ENCODE data around the gene HAGH. TPM values are rescaled to one million over a fixed set of nuclear protein-coding genes. Genes with fewer than 3 reads are reported as not detected.

Gene HAGH
- total and polyA plus RNA-seq, 10 of the 15 experiments (the other 5 are each of a cell fraction or from before 2014, with no cell fraction given): 2.0 to 50.1 (median 22.4) TPM

DNA sequence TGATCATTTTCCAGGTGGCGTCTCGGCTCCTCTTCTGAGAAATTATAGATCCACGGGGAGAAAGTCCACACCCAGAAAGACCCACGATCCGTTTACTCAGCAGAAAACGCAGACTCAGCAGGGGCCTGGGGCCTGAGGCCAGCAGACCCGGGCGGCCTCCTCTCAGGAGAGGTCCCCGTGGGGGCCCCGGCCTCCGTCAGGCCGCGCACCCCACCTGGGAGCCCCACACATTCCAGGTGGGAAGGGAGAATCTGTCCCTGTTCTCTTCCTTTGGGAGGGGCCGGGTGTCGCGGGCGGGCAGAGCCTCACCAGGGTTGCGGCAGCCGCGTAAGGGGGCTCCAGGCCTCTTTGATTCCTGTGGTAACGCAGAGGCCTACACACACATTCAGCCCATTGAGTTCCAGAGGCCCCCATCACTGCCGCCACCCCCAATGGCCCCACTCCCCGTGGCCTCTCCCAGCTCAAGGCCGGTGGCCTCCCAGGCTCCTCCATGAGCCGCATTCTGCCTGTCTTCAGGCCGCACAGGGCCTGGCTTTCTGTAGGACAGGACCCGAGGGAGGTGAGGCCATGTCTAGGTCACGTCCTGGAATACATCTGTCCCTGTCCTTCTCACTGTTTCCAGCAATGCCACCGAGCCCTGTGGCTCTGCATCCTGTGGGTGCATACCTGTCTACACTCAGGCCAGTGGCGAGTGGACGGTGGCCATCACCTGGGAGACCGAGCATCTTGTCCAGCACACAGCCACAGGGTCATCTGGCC is 31.5 kb downstream of the HAGH start:
- ChIA-PET CTCF (no interaction called here), RAD21 (ENCODE audit: unreplicated experiment) (no interaction called here), POLR2A (no interaction called here), SMC1A (ENCODE audit: uncharacterized antibody, unreplicated experiment) (no interaction called here)
- H3K4me1 ChIP-seq (ENCODE audit: control insufficient read depth, insufficient read depth, low read length): no peaks in the 10 kb centered on the region
- H3K4me3 ChIP-seq: no peak overlapping the region
- no peak overlapping the region for H3K27ac ChIP-seq (ENCODE audit: control insufficient read depth, insufficient read depth)
- H3K4me2 ChIP-seq (ENCODE audit: control insufficient read depth, insufficient read depth): no peak overlapping the region
- no peaks in the 10 kb centered on the region for H3K79me2 ChIP-seq (ENCODE audit: control insufficient read depth, insufficient read depth, low read length)
- TF ChIP-seq RUNX3 (IDR thresholded peaks at IDR 0.05; ENCODE audit: low read length) (no peak), FOXM1 (IDR thresholded peaks at IDR 0.05; ENCODE audit: low read depth, low read length) (no peak), TCF12 (IDR thresholded peaks at IDR 0.05; ENCODE audit: low read depth, low read length) (no peak), KLF5 (IDR thresholded peaks at IDR 0.05; ENCODE audit: partially characterized antibody) (no peak), SMARCA5 (IDR thresholded peaks at IDR 0.05) (no peak), WRNIP1 (IDR thresholded peaks at IDR 0.05; ENCODE audit: borderline replicate concordance, low read depth, low read length) (no peak), EED (IDR thresholded peaks at IDR 0.05; ENCODE audit: low read depth) (no peak)
- TF ChIP-seq, protein P1, sequence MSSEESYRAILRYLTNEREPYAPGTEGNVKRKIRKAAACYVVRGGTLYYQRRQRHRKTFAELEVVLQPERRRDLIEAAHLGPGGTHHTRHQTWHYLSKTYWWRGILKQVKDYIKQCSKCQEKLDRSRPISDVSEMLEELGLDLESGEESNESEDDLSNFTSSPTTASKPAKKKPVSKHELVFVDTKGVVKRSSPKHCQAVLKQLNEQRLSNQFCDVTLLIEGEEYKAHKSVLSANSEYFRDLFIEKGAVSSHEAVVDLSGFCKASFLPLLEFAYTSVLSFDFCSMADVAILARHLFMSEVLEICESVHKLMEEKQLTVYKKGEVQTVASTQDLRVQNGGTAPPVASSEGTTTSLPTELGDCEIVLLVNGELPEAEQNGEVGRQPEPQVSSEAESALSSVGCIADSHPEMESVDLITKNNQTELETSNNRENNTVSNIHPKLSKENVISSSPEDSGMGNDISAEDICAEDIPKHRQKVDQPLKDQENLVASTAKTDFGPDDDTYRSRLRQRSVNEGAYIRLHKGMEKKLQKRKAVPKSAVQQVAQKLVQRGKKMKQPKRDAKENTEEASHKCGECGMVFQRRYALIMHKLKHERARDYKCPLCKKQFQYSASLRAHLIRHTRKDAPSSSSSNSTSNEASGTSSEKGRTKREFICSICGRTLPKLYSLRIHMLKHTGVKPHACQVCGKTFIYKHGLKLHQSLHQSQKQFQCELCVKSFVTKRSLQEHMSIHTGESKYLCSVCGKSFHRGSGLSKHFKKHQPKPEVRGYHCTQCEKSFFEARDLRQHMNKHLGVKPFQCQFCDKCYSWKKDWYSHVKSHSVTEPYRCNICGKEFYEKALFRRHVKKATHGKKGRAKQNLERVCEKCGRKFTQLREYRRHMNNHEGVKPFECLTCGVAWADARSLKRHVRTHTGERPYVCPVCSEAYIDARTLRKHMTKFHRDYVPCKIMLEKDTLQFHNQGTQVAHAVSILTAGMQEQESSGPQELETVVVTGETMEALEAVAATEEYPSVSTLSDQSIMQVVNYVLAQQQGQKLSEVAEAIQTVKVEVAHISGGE (CRISPR knock-in tag; IDR thresholded peaks at IDR 0.05): no peak
- TF ChIP-seq, protein P2, sequence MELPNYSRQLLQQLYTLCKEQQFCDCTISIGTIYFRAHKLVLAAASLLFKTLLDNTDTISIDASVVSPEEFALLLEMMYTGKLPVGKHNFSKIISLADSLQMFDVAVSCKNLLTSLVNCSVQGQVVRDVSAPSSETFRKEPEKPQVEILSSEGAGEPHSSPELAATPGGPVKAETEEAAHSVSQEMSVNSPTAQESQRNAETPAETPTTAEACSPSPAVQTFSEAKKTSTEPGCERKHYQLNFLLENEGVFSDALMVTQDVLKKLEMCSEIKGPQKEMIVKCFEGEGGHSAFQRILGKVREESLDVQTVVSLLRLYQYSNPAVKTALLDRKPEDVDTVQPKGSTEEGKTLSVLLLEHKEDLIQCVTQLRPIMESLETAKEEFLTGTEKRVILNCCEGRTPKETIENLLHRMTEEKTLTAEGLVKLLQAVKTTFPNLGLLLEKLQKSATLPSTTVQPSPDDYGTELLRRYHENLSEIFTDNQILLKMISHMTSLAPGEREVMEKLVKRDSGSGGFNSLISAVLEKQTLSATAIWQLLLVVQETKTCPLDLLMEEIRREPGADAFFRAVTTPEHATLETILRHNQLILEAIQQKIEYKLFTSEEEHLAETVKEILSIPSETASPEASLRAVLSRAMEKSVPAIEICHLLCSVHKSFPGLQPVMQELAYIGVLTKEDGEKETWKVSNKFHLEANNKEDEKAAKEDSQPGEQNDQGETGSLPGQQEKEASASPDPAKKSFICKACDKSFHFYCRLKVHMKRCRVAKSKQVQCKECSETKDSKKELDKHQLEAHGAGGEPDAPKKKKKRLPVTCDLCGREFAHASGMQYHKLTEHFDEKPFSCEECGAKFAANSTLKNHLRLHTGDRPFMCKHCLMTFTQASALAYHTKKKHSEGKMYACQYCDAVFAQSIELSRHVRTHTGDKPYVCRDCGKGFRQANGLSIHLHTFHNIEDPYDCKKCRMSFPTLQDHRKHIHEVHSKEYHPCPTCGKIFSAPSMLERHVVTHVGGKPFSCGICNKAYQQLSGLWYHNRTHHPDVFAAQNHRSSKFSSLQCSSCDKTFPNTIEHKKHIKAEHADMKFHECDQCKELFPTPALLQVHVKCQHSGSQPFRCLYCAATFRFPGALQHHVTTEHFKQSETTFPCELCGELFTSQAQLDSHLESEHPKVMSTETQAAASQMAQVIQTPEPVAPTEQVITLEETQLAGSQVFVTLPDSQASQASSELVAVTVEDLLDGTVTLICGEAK (IDR thresholded peaks at IDR 0.05; ENCODE audit: borderline replicate concordance): no peak
- TF ChIP-seq, protein P3, sequence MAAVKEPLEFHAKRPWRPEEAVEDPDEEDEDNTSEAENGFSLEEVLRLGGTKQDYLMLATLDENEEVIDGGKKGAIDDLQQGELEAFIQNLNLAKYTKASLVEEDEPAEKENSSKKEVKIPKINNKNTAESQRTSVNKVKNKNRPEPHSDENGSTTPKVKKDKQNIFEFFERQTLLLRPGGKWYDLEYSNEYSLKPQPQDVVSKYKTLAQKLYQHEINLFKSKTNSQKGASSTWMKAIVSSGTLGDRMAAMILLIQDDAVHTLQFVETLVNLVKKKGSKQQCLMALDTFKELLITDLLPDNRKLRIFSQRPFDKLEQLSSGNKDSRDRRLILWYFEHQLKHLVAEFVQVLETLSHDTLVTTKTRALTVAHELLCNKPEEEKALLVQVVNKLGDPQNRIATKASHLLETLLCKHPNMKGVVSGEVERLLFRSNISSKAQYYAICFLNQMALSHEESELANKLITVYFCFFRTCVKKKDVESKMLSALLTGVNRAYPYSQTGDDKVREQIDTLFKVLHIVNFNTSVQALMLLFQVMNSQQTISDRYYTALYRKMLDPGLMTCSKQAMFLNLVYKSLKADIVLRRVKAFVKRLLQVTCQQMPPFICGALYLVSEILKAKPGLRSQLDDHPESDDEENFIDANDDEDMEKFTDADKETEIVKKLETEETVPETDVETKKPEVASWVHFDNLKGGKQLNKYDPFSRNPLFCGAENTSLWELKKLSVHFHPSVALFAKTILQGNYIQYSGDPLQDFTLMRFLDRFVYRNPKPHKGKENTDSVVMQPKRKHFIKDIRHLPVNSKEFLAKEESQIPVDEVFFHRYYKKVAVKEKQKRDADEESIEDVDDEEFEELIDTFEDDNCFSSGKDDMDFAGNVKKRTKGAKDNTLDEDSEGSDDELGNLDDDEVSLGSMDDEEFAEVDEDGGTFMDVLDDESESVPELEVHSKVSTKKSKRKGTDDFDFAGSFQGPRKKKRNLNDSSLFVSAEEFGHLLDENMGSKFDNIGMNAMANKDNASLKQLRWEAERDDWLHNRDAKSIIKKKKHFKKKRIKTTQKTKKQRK (IDR thresholded peaks at IDR 0.05; ENCODE audit: low read depth, low read length): no peak
- H3K27me3 ChIP-seq (replicated peaks in 1 of 2; ENCODE audit: control insufficient read depth in 2 of 2, insufficient read depth in 2 of 2, low read length in 1 of 2): no peaks in the 10 kb centered on the region
- FAIRE-seq (no peak), ATAC-seq (no peak), DNase-seq (ENCODE audit: low read depth, low spot score) (no peak)
- peaks cover 0 to 7% of the 10 kb centered on the region in 2 experiments; a peak in 2 of 4 replicates for H3K36me3 ChIP-seq (ENCODE audit: control insufficient read depth in 2 of 2, insufficient read depth in 2 of 2, low read length in 1 of 2)
- in situ Hi-C loops (cut with MboI): no loop called here
- H2AFZ ChIP-seq (ENCODE audit: control insufficient read depth, low read depth, low read length): no peak overlapping the region
- H3K9me3 ChIP-seq (replicated peaks; ENCODE audit: control insufficient read depth, insufficient read depth, low read length): peaks cover 2% of the 10 kb centered on the region; the same call in 1 of the 3 replicates
- 87% methylated on average over 27 of the region's 32 CpGs for WGBS (ENCODE audit: insufficient coverage, insufficient replicate concordance, low lambda C conversion rate, missing lambda C conversion rate)
- no peaks in the 10 kb centered on the region for H4K20me1 ChIP-seq (ENCODE audit: control insufficient read depth, insufficient read depth)
- intact Hi-C loops (cut with micrococcal nuclease; ENCODE audit: unreplicated experiment): no loop called here
- no peak overlapping the region for H3K9ac ChIP-seq (ENCODE audit: control insufficient read depth, insufficient read depth, low read length)
- no TSS peak for BruUV-seq (replicated peaks)
